K562 (cell line): Measurements from ENCODE around the gene WDR46. TPM values are rescaled to one million over a fixed set of nuclear protein-coding genes. Genes with fewer than 3 reads are reported as not detected.

Experiments used
- ATAC-seq: fragments of 200-7000 bp; cut with Tn5 transposase; 3 replicates; pipeline ENCODE4 v1.9.1; 2020; ENCODE audit warnings: moderate library complexity
- BruUV-seq: library from RNA; stranded (reverse); fragments of 400-500 nt; replicated peaks from 2 replicates; lab custom pipeline; 2021; lab: Mats Ljungman, UMichigan
- CTCF ChIA-PET: fragments of 300-600 bp; formaldehyde crosslinking; extraction: SDS; loops from one replicate; lab custom pipeline; 2021; ENCODE audit warnings: low intra/inter-chr PET ratio; lab: Yijun Ruan, JAX
- POLR2A ChIA-PET: fragments of 300-600, 350-650 bp; sonication (Branson Sonifier 250); formaldehyde crosslinking; extraction: SDS; loops from one replicate; lab custom pipeline; 2021; ENCODE audit warnings: antibody characterized with exemption, inconsistent platforms; lab: Yijun Ruan, JAX
- DNase-seq, 4 experiments: peaks; one replicate each; pipeline versions ENCODE4 v3.0.0 to v3.0.0-alpha.2; 2011 to 2018; ENCODE audit warnings: low spot score in 3 of 4, mixed read lengths in 3 of 4; ENCODE audit errors: extremely low read depth in 1 of 4
- FAIRE-seq: peaks from 2 replicates; lab custom pipeline; 2011; peaks lifted over from hg19 to GRCh38; lab: Jason Lieb, UNC
- H2AFZ ChIP-seq: 2 replicates; pipeline ENCODE4 v1.6.0; 2011; ENCODE audit warnings: low read depth, low read length, control low read depth, inconsistent platforms
- H3K27ac ChIP-seq: fragments of 200-600 bp; 3 replicates; pipeline ENCODE4 v1.8.0; 2011; ENCODE audit warnings: low read depth, mild to moderate bottlenecking, control low read depth, inconsistent platforms, low read length, moderate library complexity, mixed read lengths; ENCODE audit errors: extremely low read depth
- H3K27me3 ChIP-seq, 2 experiments: fragments of 300-600 bp in 1 of 2; 2 replicates in 1 of 2; 3 replicates in 1 of 2; pipeline versions ENCODE4 v1.6.0 to v1.8.0; 2011; ENCODE audit warnings: inconsistent platforms in 2 of 2, low read length in 2 of 2, mild to moderate bottlenecking in 1 of 2, mixed read lengths in 1 of 2, moderate library complexity in 1 of 2; ENCODE audit not compliant: control insufficient read depth in 2 of 2, insufficient read depth in 2 of 2
- H3K36me3 ChIP-seq: fragments of 300-600 bp; 3 replicates; pipeline ENCODE4 v1.8.0; 2011; ENCODE audit warnings: mild to moderate bottlenecking, low read length, inconsistent platforms; ENCODE audit not compliant: control insufficient read depth, insufficient read depth
- H3K4me1 ChIP-seq, 2 experiments: fragments of 200-600 bp in 1 of 2; replicated peaks in 1 of 2; 2 replicates in 1 of 2; 3 replicates in 1 of 2; pipeline versions ENCODE4 v1.5.1 to v1.8.0; 2011; ENCODE audit warnings: inconsistent platforms in 2 of 2, low read length in 2 of 2, mild to moderate bottlenecking in 1 of 2, mixed read lengths in 1 of 2, moderate library complexity in 1 of 2; ENCODE audit not compliant: control insufficient read depth in 2 of 2, insufficient read depth in 2 of 2
- H3K4me2 ChIP-seq: 2 replicates; pipeline ENCODE4 v1.6.1; 2011; ENCODE audit warnings: low read length, control low read depth, inconsistent platforms, mixed read lengths; ENCODE audit not compliant: insufficient read depth
- H3K4me3 ChIP-seq: fragments of 200-600 bp; sonication (generic), shearing (Covaris generic); 2 replicates; pipeline ENCODE4 v1.5.1; 2016; ENCODE audit warnings: control low read depth, inconsistent platforms
- H3K79me2 ChIP-seq: fragments of 200-600 bp; 3 replicates; pipeline ENCODE4 v1.8.0; 2011; ENCODE audit warnings: low read length, inconsistent platforms; ENCODE audit not compliant: control insufficient read depth, insufficient read depth
- H3K9ac ChIP-seq, 2 experiments: 2 replicates each; pipeline versions ENCODE4 v1.6.0 to v1.6.1; 2011; ENCODE audit warnings: low read depth in 2 of 2, low read length in 2 of 2, control low read depth in 1 of 2, inconsistent platforms in 1 of 2, mild to moderate bottlenecking in 1 of 2, mixed read lengths in 1 of 2; ENCODE audit not compliant: insufficient read depth in 1 of 2
- H3K9me1 ChIP-seq: one replicate; pipeline ENCODE4 v1.6.0; 2011; ENCODE audit warnings: inconsistent platforms, mild to moderate bottlenecking, low read length, moderate library complexity; ENCODE audit not compliant: control insufficient read depth, insufficient read depth
- H3K9me3 ChIP-seq: replicated peaks from 2 replicates; pipeline ENCODE4 v1.5.1; 2011; ENCODE audit warnings: low read depth, low read length, inconsistent platforms; ENCODE audit not compliant: control insufficient read depth, insufficient read depth
- H4K20me1 ChIP-seq: replicated peaks from 2 replicates; pipeline ENCODE4 v1.6.1; 2011; ENCODE audit warnings: low read length, inconsistent platforms, mixed read lengths; ENCODE audit not compliant: control insufficient read depth, insufficient read depth
- BRCA1 ChIP-seq, 2 experiments: fragments of 450-650 bp in 1 of 2; sonication (generic) in 1 of 2; formaldehyde crosslinking in 1 of 2; IDR thresholded peaks; 2 replicates each; pipeline versions ENCODE4 v1.5.0 to v1.6.1; 2017 to 2020; ENCODE audit warnings: mild to moderate bottlenecking in 1 of 2, missing genetic modification reagents in 1 of 2
- CXXC5 ChIP-seq: fragments of 250-450 bp; sonication (Bioruptor Pico); IDR thresholded peaks from 2 replicates; pipeline ENCODE4 v1.8.0; 2022; ENCODE audit warnings: inconsistent platforms, mild to moderate bottlenecking, moderate library complexity
- MEF2A ChIP-seq: IDR thresholded peaks from 2 replicates; pipeline ENCODE4 v1.6.1; 2011; ENCODE audit warnings: low read depth, mild to moderate bottlenecking, low read length, moderate library complexity; ENCODE audit not compliant: control insufficient read depth
- MTF1 ChIP-seq: fragments of 250-450 bp; sonication (Bioruptor Pico); IDR thresholded peaks from 2 replicates; pipeline ENCODE4 v1.9.0; 2021; ENCODE audit warnings: moderate library complexity, mild to moderate bottlenecking, inconsistent platforms, borderline replicate concordance
- MYBL2 ChIP-seq, 2 experiments: fragments of 450-650 bp in 1 of 2; sonication (generic) in 1 of 2; formaldehyde crosslinking in 1 of 2; IDR thresholded peaks; 2 replicates each; pipeline versions ENCODE4 v1.6.1 to v1.8.1; 2017 to 2022; ENCODE audit warnings: borderline replicate concordance in 1 of 2, inconsistent platforms in 1 of 2, low read depth in 1 of 2, mild to moderate bottlenecking in 1 of 2, missing genetic modification reagents in 1 of 2, moderate library complexity in 1 of 2
- PHB ChIP-seq: fragments of 250-450 bp; sonication (Bioruptor Pico); IDR thresholded peaks from 2 replicates; pipeline ENCODE4 v1.5.0; 2021
- ZBTB7A ChIP-seq: IDR thresholded peaks from 2 replicates; pipeline ENCODE4 v1.6.1; 2011; ENCODE audit warnings: low read depth, mild to moderate bottlenecking, low read length, moderate library complexity, borderline replicate concordance; ENCODE audit not compliant: control insufficient read depth
- ZNF224 ChIP-seq: sonication (generic); formaldehyde crosslinking; IDR thresholded peaks from 2 replicates; pipeline ENCODE4 v1.8.0; 2022; ENCODE audit warnings: mild to moderate bottlenecking, missing genetic modification reagents
- ZNF445 ChIP-seq: fragments of 250-450 bp; sonication (Bioruptor Pico); IDR thresholded peaks from 2 replicates; pipeline ENCODE4 v1.4.0; 2020; ENCODE audit warnings: low read depth, mild to moderate bottlenecking, moderate library complexity
- ZNF583 ChIP-seq: fragments of 250-450 bp; sonication (Bioruptor Pico); IDR thresholded peaks from 2 replicates; pipeline ENCODE4 v1.4.0; 2020
- ZNF644 ChIP-seq: fragments of 200-800 bp; sonication (Bioruptor generic); IDR thresholded peaks from 2 replicates; pipeline ENCODE4 v1.6.1; 2016; ENCODE audit warnings: low read depth, missing genetic modification characterization, missing compliant biosample characterization
- ZNF668 ChIP-seq: fragments of 250-450 bp; sonication (Bioruptor Pico); IDR thresholded peaks from 2 replicates; pipeline ENCODE4 v1.8.0; 2022; ENCODE audit warnings: mild to moderate bottlenecking, inconsistent platforms
- WGBS: fragments of 100-300 bp; shearing (Covaris generic); methylation state at CpG from one replicate; pipeline ENCODE4 v1.1.6; 2016; ENCODE audit warnings: low coverage, mixed read lengths; ENCODE audit not compliant: insufficient coverage; ENCODE audit errors: missing lambda C conversion rate; 5-methylcytosine and 5-hydroxymethylcytosine counted together
- in situ Hi-C: fragments of 300-500 bp; cut with MboI; formaldehyde crosslinking; loops from 4 replicates; pipeline ENCODE4 v1.15.0; 2018; ENCODE audit warnings: inconsistent platforms, mixed read lengths
- intact Hi-C: fragments of 100-400 bp; cut with micrococcal nuclease; formaldehyde crosslinking; loops from 2 replicates; pipeline ENCODE4 v1.14.2; 2022
- polyA plus RNA-seq, 8 experiments: library from polyadenylated mRNA; depleted of rRNA in 4 of 8; stranded (reverse) in 5 of 8; unstranded in 3 of 8; fragments of >200 nt; fragmentation: Nextera tagmentation in 2 of 8; fragmentation: Illumina TruSeq in 1 of 8; extraction: Ambion mirVana in 2 of 8; extraction: Trizol in 1 of 8; gene quantifications; 2 replicates each; pipeline versions ENCODE4 v1.2.1 to v1.2.3, GENCODE V29; 2011 to 2014; ENCODE audit warnings: inconsistent platforms in 1 of 8, missing spikeins in 1 of 8
- total RNA-seq, 7 experiments: library from RNA; depleted of rRNA in 6 of 7; stranded (reverse); fragments of >200 nt in 6 of 7; fragmentation: Illumina TruSeq in 2 of 7; extraction: Trizol in 2 of 7; gene quantifications; 2 replicates each; pipeline versions ENCODE4 v1.2.1 to v1.2.3, GENCODE V29; 2011 to 2021; ENCODE audit warnings: low replicate concordance in 1 of 7

The WDR46 gene
- total and polyA plus RNA-seq, 9 of the 15 experiments (the other 6 are each of a cell fraction or from before 2014, with no cell fraction given), result 8.9 to 146 (median 93.1) TPM

DNA sequence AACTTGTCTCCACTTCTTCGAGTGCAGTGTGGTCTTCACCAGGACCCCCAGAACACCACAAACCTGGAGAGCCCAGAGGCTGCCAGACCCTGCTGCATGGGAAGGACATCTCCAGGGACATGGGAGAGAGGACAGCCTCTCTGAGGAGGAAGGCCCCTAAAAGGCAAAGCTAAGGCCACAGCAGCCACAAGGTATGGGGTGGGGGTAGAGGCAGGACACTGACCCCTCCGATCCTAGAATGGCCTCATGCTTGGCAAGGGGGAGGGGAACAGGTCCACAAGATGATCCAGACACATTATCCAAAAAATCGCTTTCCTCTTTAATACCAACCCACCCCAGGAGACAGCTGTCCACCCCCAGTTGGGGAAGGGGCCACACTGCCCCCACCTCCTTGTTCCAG lies 10.2 kb downstream of the WDR46 start:
- Histone ChIP-seq H3K9me3 (no peaks in the 10 kb centered on the region), H3K27ac (no peak overlapping the region; the same call in 2 of the 3 replicates)
- DNase-seq (no peak), FAIRE-seq (no peak)
- TF ChIP-seq CXXC5 (CRISPR knock-in tag), result no peak
- no peak for TF ChIP-seq ZNF583 (CRISPR knock-in tag)
- TF ChIP-seq BRCA1 (IDR thresholded peaks at IDR 0.05), result no peak
- no peak for TF ChIP-seq BRCA1 (CRISPR knock-in tag; IDR thresholded peaks at IDR 0.05)
- TF ChIP-seq PHB (CRISPR knock-in tag), result no peak
- TF ChIP-seq ZNF668, result no peak
- TF ChIP-seq MYBL2 (IDR thresholded peaks at IDR 0.05; ENCODE audit: low read depth), result no peak
- no peak for TF ChIP-seq MYBL2 (CRISPR knock-in tag; IDR thresholded peaks at IDR 0.05; ENCODE audit: borderline replicate concordance)
- no peak for TF ChIP-seq ZNF445
- TF ChIP-seq ZBTB7A, result no peak
- no peak for TF ChIP-seq ZNF224 (CRISPR knock-in tag)
- no peak for TF ChIP-seq ZNF644
- TF ChIP-seq MTF1, result no peak
- no peak for TF ChIP-seq MEF2A
- TF ChIP-seq, all 486 proteins: peak for 0
- ChIA-PET POLR2A (interaction anchor here (1.0 to 8.1 kb wide), 4 partner anchors 11 to 38 kb away, joined by 3 to 90 read pairs (median 14); partner anchors contain the start of genes PFDN6, RGL2 and WDR46), CTCF (interaction anchor here (1.9 to 6.6 kb wide), 4 partner anchors 20 to 147 kb away, joined by 5 to 64 read pairs (median 18); partner anchors contain the start of gene RGL2)
- Histone ChIP-seq H3K4me3 (no peak overlapping the region), H3K9ac (no peak overlapping the region), H3K79me2 (peaks cover 27% of the 10 kb centered on the region), H4K20me1 (peaks cover 30% of the 10 kb centered on the region), H3K9me1 (no peaks in the 10 kb centered on the region), H3K4me1 (peaks cover 34 to 39% of the 10 kb centered on the region in 2 experiments), H3K36me3 (peaks cover 90% of the 10 kb centered on the region), H3K4me2 (no peak overlapping the region), H2AFZ (no peak overlapping the region), H3K27me3 (no peaks in the 10 kb centered on the region)
- BruUV-seq, result no TSS peak
- intact Hi-C loops, result loop anchor here (10.0 kb wide), 1 partner anchor 296 kb away; no protein-coding TSS in a partner anchor
- ATAC-seq, result no peak
- WGBS, result 80% methylated on average over 3 of the region's 3 CpGs
- in situ Hi-C loops, result loop anchor here (10.0 kb wide), 1 partner anchor 126 kb away; no protein-coding TSS in a partner anchor
